Sigmoid colon (tissue), 3 donors: ENCODE measurements around the gene FBXL5.

Experiments
- POLR2A ChIP-seq, 2 donors: fragments of 450-650 bp; IDR thresholded peaks; one replicate each; pipeline ENCODE4 v1.6.1; 2016; ENCODE audit warnings: antibody characterized with exemption in 2 of 2, mild to moderate bottlenecking in 2 of 2, moderate library complexity in 2 of 2
- TF ChIP-seq, protein P1 (sequence below), 4 experiments: fragments of 450-650 bp in 3 of 4; fragments of 200-600 bp in 1 of 4; IDR thresholded peaks; one replicate each; pipeline ENCODE4 v1.5.1; 2016 to 2019; ENCODE audit warnings: antibody characterized with exemption in 4 of 4, mild to moderate bottlenecking in 3 of 4, moderate library complexity in 2 of 4

DNA sequence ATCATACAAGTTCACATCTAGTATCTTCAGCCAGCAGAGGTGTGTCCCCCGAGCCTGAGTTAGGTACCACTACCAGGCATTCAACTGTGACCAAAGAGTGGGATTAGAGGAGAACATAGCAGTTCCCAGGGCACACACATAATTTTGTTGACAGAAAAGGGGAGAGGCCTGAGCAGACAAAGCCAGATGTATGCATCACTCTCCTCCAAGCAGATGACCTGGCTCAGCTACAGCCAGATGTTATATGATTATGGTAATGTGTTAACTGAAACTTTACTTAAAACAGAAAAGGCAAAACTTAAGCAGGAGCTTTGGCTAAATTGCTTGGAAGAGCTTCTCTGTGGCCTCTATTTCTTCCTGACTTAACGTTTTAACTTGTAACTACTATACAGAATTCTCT is 96.6 kb downstream of the FBXL5 start:
- TF ChIP-seq, protein P1, sequence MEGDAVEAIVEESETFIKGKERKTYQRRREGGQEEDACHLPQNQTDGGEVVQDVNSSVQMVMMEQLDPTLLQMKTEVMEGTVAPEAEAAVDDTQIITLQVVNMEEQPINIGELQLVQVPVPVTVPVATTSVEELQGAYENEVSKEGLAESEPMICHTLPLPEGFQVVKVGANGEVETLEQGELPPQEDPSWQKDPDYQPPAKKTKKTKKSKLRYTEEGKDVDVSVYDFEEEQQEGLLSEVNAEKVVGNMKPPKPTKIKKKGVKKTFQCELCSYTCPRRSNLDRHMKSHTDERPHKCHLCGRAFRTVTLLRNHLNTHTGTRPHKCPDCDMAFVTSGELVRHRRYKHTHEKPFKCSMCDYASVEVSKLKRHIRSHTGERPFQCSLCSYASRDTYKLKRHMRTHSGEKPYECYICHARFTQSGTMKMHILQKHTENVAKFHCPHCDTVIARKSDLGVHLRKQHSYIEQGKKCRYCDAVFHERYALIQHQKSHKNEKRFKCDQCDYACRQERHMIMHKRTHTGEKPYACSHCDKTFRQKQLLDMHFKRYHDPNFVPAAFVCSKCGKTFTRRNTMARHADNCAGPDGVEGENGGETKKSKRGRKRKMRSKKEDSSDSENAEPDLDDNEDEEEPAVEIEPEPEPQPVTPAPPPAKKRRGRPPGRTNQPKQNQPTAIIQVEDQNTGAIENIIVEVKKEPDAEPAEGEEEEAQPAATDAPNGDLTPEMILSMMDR (IDR thresholded peaks at IDR 0.05): no peak
- TF ChIP-seq POLR2A (IDR thresholded peaks at IDR 0.05): no peak
